SK-N-SH (cell line): ENCODE data around the gene SHB. TPM values are rescaled to one million over a fixed set of nuclear protein-coding genes. Genes with fewer than 3 reads are reported as not detected.

ENCODE experiments used
- CTCF ChIA-PET: fragments of 300-600, 350-600 bp; formaldehyde crosslinking; extraction: SDS; loops from one replicate; lab custom pipeline; 2021; lab: Yijun Ruan, JAX
- POLR2A ChIA-PET: fragments of 350-600 bp; sonication (Branson Sonifier 250); formaldehyde crosslinking; extraction: SDS; loops from one replicate; lab custom pipeline; 2020; ENCODE audit warnings: antibody characterized with exemption, inconsistent platforms; lab: Yijun Ruan, JAX
- DNase-seq: peaks from one replicate; pipeline ENCODE4 v3.0.0; 2012
- H2AFZ ChIP-seq: fragments of 200-600 bp; sonication (generic); 2 replicates; pipeline ENCODE4 v1.8.1; 2016; ENCODE audit warnings: antibody characterized with exemption, mild to moderate bottlenecking, low read depth
- H3F3A ChIP-seq: fragments of 200-600 bp; sonication (generic); replicated peaks from 2 replicates; pipeline ENCODE3; 2016; ENCODE audit warnings: antibody characterized with exemption, mild to moderate bottlenecking; ENCODE audit not compliant: insufficient read depth
- H3K27ac ChIP-seq, 2 experiments: fragments of 200-500 bp in 1 of 2; fragments of 200-600 bp in 1 of 2; sonication (Bioruptor generic) in 1 of 2; sonication (generic), shearing (Covaris generic) in 1 of 2; 2 replicates each; pipeline versions ENCODE4 v1.5.1 to v1.6.1; 2014 to 2016; ENCODE audit warnings: low read depth in 2 of 2, inconsistent platforms in 1 of 2, low read length in 1 of 2, mild to moderate bottlenecking in 1 of 2, mixed read lengths in 1 of 2
- H3K27me3 ChIP-seq: fragments of 200-600 bp; sonication (generic), shearing (Covaris generic); 2 replicates; pipeline ENCODE4 v1.6.1; 2016; ENCODE audit warnings: mixed run types; ENCODE audit not compliant: insufficient read depth
- H3K36me3 ChIP-seq, 2 experiments: fragments of 200-500 bp in 1 of 2; fragments of 200-600 bp in 1 of 2; sonication (Bioruptor generic) in 1 of 2; sonication (generic) in 1 of 2; replicated peaks in 1 of 2; 2 replicates each; pipeline versions ENCODE3 to v1.5.1; 2014 to 2016; ENCODE audit warnings: low read length in 1 of 2, mild to moderate bottlenecking in 1 of 2; ENCODE audit not compliant: insufficient read depth in 2 of 2, control insufficient read depth in 1 of 2
- H3K4me1 ChIP-seq, 2 experiments: fragments of 200-500 bp in 1 of 2; fragments of 200-600 bp in 1 of 2; sonication (Bioruptor generic) in 1 of 2; sonication (generic), shearing (Covaris generic) in 1 of 2; 2 replicates each; pipeline versions ENCODE4 v1.5.1 to v1.6.1; 2014 to 2016; ENCODE audit warnings: low read depth in 1 of 2, low read length in 1 of 2, mixed run types in 1 of 2; ENCODE audit not compliant: insufficient read depth in 2 of 2, control insufficient read depth in 1 of 2
- H3K4me2 ChIP-seq: fragments of 200-600 bp; sonication (generic), shearing (Covaris generic); 2 replicates; pipeline ENCODE4 v1.6.1; 2017; ENCODE audit warnings: mixed run types
- H3K4me3 ChIP-seq, 2 experiments: fragments of 200-500 bp in 1 of 2; fragments of 200-600 bp in 1 of 2; sonication (Bioruptor generic) in 1 of 2; sonication (generic), shearing (Covaris generic) in 1 of 2; 2 replicates each; pipeline versions ENCODE4 v1.5.1 to v1.8.1; 2014 to 2016; ENCODE audit warnings: low read depth in 2 of 2, inconsistent platforms in 1 of 2, low read length in 1 of 2, mild to moderate bottlenecking in 1 of 2, mixed read lengths in 1 of 2, moderate library complexity in 1 of 2
- H3K79me2 ChIP-seq: fragments of 200-600 bp; sonication (generic); 2 replicates; pipeline ENCODE4 v1.8.1; 2017; ENCODE audit warnings: mild to moderate bottlenecking; ENCODE audit not compliant: insufficient read depth
- H3K9ac ChIP-seq: fragments of 200-600 bp; sonication (generic); 2 replicates; pipeline ENCODE4 v1.6.1; 2017; ENCODE audit warnings: mixed run types
- H3K9me2 ChIP-seq: fragments of 200-600 bp; sonication (generic); 2 replicates; pipeline ENCODE4 v1.6.1; 2017; ENCODE audit warnings: mixed run types
- H3K9me3 ChIP-seq: fragments of 200-600 bp; sonication (generic); 2 replicates; pipeline ENCODE4 v1.6.1; 2017; ENCODE audit warnings: mixed run types, mild to moderate bottlenecking, moderate library complexity
- H4K20me1 ChIP-seq: fragments of 200-600 bp; sonication (generic); 2 replicates; pipeline ENCODE4 v1.6.1; 2017; ENCODE audit warnings: mild to moderate bottlenecking, mixed run types; ENCODE audit not compliant: insufficient read depth
- CHD2 ChIP-seq: fragments of 150-350 bp; IDR thresholded peaks from 2 replicates; pipeline ENCODE4 v1.6.1; 2018; ENCODE audit warnings: low read length; ENCODE audit not compliant: partially characterized antibody
- ELF1 ChIP-seq: IDR thresholded peaks from 2 replicates; pipeline ENCODE4 v1.4.0; 2012
- EP300 ChIP-seq, 2 experiments: IDR thresholded peaks; 2 replicates each; pipeline versions ENCODE4 v1.4.0 to v1.6.1; 2012; ENCODE audit warnings: borderline replicate concordance in 1 of 2, low read depth in 1 of 2, low read length in 1 of 2
- EZH2phosphoT487 ChIP-seq: fragments of 200-600 bp; sonication (generic); IDR thresholded peaks from 2 replicates; pipeline ENCODE4 v1.6.1; 2017; ENCODE audit warnings: low read depth, mixed run types, mild to moderate bottlenecking, antibody characterized with exemption, moderate library complexity, borderline replicate concordance
- FOXJ3 ChIP-seq: sonication (generic); formaldehyde crosslinking; IDR thresholded peaks from 2 replicates; pipeline ENCODE4 v1.5.1; 2020; ENCODE audit warnings: mild to moderate bottlenecking, missing genetic modification reagents
- GABPA ChIP-seq: IDR thresholded peaks from 2 replicates; pipeline ENCODE4 v1.4.0; 2012; ENCODE audit warnings: low read depth, mild to moderate bottlenecking
- IRF3 ChIP-seq: fragments of 150-350 bp; IDR thresholded peaks from 2 replicates; pipeline ENCODE4 v1.6.1; 2016; ENCODE audit warnings: mild to moderate bottlenecking, low read depth, low read length
- JUND ChIP-seq: IDR thresholded peaks from 2 replicates; pipeline ENCODE4 v1.4.0; 2012
- MXI1 ChIP-seq: IDR thresholded peaks from 2 replicates; pipeline ENCODE4 v1.6.1; 2012; ENCODE audit warnings: mild to moderate bottlenecking, low read depth, low read length, improper control_type of control experiment
- PBX3 ChIP-seq: IDR thresholded peaks from 2 replicates; pipeline ENCODE4; 2012
- POLR2AphosphoS5 ChIP-seq: IDR thresholded peaks from 2 replicates; pipeline ENCODE4 v1.6.1; 2012; ENCODE audit warnings: low read depth, low read length
- RAD21 ChIP-seq: IDR thresholded peaks from 2 replicates; pipeline ENCODE4 v1.6.1; 2012; ENCODE audit warnings: mild to moderate bottlenecking, low read length
- RCOR1 ChIP-seq: fragments of 150-350 bp; IDR thresholded peaks from 2 replicates; pipeline ENCODE4 v1.6.1; 2017; ENCODE audit warnings: antibody characterized with exemption, low read length
- RFX5 ChIP-seq: IDR thresholded peaks from 2 replicates; pipeline ENCODE4 v1.6.1; 2012; ENCODE audit warnings: mild to moderate bottlenecking, improper control_type of control experiment, low read length
- SMC3 ChIP-seq: IDR thresholded peaks from 2 replicates; pipeline ENCODE4 v1.6.1; 2012; ENCODE audit warnings: low read depth, low read length, improper control_type of control experiment
- USF1 ChIP-seq: IDR thresholded peaks from 2 replicates; pipeline ENCODE4 v1.4.0; 2012; ENCODE audit warnings: low read depth, borderline replicate concordance
- WGBS: methylation state at CpG from one replicate; pipeline ENCODE4 v1.1.6; 2017; ENCODE audit warnings: low lambda C conversion rate; 5-methylcytosine and 5-hydroxymethylcytosine counted together
- polyA plus RNA-seq, 3 experiments: library from polyadenylated mRNA; depleted of rRNA; stranded (reverse); fragments of >200 nt; gene quantifications; 2 replicates each; pipeline ENCODE4 v1.2.3, GENCODE V29; 2012
- TF ChIP-seq, protein P1 (sequence below): IDR thresholded peaks from 2 replicates; pipeline ENCODE4 v1.4.0; 2012; ENCODE audit warnings: low read depth
- TF ChIP-seq, protein P2 (sequence below): fragments of 200-600 bp; sonication (generic); IDR thresholded peaks from 2 replicates; pipeline ENCODE4 v1.6.1; 2017; ENCODE audit warnings: antibody characterized with exemption, mild to moderate bottlenecking, moderate library complexity
- TF ChIP-seq, protein P3 (sequence below): fragments of 150-350 bp; IDR thresholded peaks from 2 replicates; pipeline ENCODE4 v1.6.1; 2017; ENCODE audit warnings: antibody characterized with exemption, low read length, low read depth, borderline replicate concordance

The SHB gene
- polyA plus RNA-seq, 1 of the 3 experiments (the other 2 are of a cell fraction): 26.0 TPM

DNA sequence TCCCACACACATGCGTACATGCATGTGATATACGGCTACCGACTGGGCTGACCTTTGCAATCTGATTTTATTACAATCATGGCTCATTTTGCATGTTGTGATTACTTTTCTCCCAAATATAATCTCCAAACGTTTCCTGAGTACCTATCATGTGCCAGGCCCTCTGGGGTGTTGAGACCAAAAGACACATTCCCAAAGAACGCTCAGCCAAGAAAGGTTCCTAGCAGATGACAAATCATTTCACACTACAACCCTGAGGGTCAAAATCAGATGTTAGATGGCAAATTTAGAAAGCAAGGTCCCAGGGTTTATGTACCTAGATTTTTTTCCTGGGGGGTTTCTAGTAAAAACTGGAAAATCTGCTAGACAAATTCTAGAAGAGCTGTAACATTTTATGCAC lies 132.7 kb downstream of the SHB start:
- H3K4me1 ChIP-seq: peaks cover 44 to 72% of the 10 kb centered on the region in 2 experiments
- H3K27ac ChIP-seq: peak overlapping the region; percentile 94 to 100; a peak in 3 of 4 replicates
- H3K27me3 ChIP-seq: no peaks in the 10 kb centered on the region
- H3K36me3 ChIP-seq: peaks cover 16 to 25% of the 10 kb centered on the region in 2 experiments
- H3F3A ChIP-seq: peaks cover 46% of the 10 kb centered on the region
- H3K9me3 ChIP-seq: no peaks in the 10 kb centered on the region
- WGBS: 81% methylated on average over 5 of the region's 5 CpGs
- no peak overlapping the region; the same call in 1 of the 2 replicates for H3K9ac ChIP-seq
- ChIA-PET POLR2A (interaction anchor here (0.9 kb wide), 1 partner anchor 436 kb away, joined by 3 read pairs; no protein-coding TSS in a partner anchor), CTCF (interaction anchor here (0.6 to 3.5 kb wide), 5 partner anchors 15 to 85 kb away, joined by 3 to 41 read pairs (median 8); no protein-coding TSS in a partner anchor)
- no peaks in the 10 kb centered on the region for H3K9me2 ChIP-seq
- no peak for DNase-seq
- no peak overlapping the region for H3K4me2 ChIP-seq
- H3K4me3 ChIP-seq: no peak overlapping the region
- no peak overlapping the region for H2AFZ ChIP-seq
- H4K20me1 ChIP-seq: no peaks in the 10 kb centered on the region
- H3K79me2 ChIP-seq: peaks cover 83% of the 10 kb centered on the region
- TF ChIP-seq POLR2AphosphoS5 (no peak), PBX3 (no peak), RCOR1 (no peak), CHD2 (no peak), EZH2phosphoT487 (no peak), JUND (no peak), IRF3 (no peak), EP300 (IDR thresholded peaks at IDR 0.05; ENCODE audit: borderline replicate concordance in 1 of 2, low read depth in 1 of 2, low read length in 1 of 2) (no peak)
- TF ChIP-seq, protein P1, sequence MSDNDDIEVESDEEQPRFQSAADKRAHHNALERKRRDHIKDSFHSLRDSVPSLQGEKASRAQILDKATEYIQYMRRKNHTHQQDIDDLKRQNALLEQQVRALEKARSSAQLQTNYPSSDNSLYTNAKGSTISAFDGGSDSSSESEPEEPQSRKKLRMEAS: no peak
- TF ChIP-seq, protein P2, sequence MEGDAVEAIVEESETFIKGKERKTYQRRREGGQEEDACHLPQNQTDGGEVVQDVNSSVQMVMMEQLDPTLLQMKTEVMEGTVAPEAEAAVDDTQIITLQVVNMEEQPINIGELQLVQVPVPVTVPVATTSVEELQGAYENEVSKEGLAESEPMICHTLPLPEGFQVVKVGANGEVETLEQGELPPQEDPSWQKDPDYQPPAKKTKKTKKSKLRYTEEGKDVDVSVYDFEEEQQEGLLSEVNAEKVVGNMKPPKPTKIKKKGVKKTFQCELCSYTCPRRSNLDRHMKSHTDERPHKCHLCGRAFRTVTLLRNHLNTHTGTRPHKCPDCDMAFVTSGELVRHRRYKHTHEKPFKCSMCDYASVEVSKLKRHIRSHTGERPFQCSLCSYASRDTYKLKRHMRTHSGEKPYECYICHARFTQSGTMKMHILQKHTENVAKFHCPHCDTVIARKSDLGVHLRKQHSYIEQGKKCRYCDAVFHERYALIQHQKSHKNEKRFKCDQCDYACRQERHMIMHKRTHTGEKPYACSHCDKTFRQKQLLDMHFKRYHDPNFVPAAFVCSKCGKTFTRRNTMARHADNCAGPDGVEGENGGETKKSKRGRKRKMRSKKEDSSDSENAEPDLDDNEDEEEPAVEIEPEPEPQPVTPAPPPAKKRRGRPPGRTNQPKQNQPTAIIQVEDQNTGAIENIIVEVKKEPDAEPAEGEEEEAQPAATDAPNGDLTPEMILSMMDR: no peak
- TF ChIP-seq, all 33 proteins: peak for 0

GRCh38 chr9:37935096-37935495 lies 133.9 kb downstream of the SHB start:
- H3K4me2 ChIP-seq: no peak overlapping the region
- H3K27ac ChIP-seq: peak overlapping the region in 1 of 2 experiments; percentile 88; a peak in 2 of 4 replicates
- no peaks in the 10 kb centered on the region for H3K9me2 ChIP-seq
- CTCF ChIA-PET: interaction anchor here (0.9 to 2.1 kb wide), 2 partner anchors 21 to 82 kb away, joined by 3 to 14 read pairs; no protein-coding TSS in a partner anchor
- H3K79me2 ChIP-seq: peaks cover 83% of the 10 kb centered on the region
- H3K9me3 ChIP-seq: 0 out of 2 replicates have a peak, but pooled peaks cover 4% of the 10 kb centered on the region
- POLR2A ChIA-PET: no interaction called here
- H4K20me1 ChIP-seq: no peaks in the 10 kb centered on the region
- TF ChIP-seq GABPA (no peak), SMC3 (no peak), MXI1 (no peak), RAD21 (no peak), ELF1 (no peak), RFX5 (no peak), FOXJ3 (CRISPR knock-in tag) (no peak), PBX3 (no peak), USF1 (no peak)
- TF ChIP-seq, protein P3, sequence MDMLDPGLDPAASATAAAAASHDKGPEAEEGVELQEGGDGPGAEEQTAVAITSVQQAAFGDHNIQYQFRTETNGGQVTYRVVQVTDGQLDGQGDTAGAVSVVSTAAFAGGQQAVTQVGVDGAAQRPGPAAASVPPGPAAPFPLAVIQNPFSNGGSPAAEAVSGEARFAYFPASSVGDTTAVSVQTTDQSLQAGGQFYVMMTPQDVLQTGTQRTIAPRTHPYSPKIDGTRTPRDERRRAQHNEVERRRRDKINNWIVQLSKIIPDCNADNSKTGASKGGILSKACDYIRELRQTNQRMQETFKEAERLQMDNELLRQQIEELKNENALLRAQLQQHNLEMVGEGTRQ: no peak
- no peaks in the 10 kb centered on the region for H3K27me3 ChIP-seq
- 91% methylated on average over 14 of the region's 14 CpGs for WGBS
- peaks cover 54% of the 10 kb centered on the region for H3F3A ChIP-seq
- H3K4me1 ChIP-seq: peaks cover 35 to 63% of the 10 kb centered on the region in 2 experiments
- H3K36me3 ChIP-seq: peaks cover 7 to 31% of the 10 kb centered on the region in 2 experiments
- H2AFZ ChIP-seq: no peak overlapping the region
- H3K9ac ChIP-seq: no peak overlapping the region
- no peak for DNase-seq
- no peak overlapping the region for H3K4me3 ChIP-seq
